Measurements from ENCODE around the gene MRPL3.

DNA sequence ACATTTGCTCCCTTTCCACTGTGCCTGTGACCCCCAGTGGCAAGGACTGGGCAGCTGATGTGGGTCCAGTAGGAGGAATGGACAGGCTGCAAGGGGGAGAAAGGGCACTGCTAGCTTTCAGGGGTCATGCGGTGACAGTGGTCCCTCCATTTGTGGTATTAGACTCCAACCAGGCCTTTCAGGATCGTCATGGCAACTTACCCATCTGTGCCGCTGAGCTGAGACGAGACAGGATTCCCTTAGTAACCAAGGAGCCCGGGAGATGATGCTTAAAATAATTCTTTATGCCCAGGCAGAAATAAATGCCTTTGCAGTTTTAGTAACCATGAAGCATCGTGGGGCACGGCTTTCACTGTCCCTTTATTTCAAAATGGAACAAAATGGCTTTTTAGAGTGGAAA, 15.9 kb upstream of the MRPL3 start:
- TF ChIP-seq POLR2A (IDR thresholded peaks at IDR 0.05; ENCODE audit: low read length) (no peak), NPAS2 (CRISPR knock-in tag; IDR thresholded peaks at IDR 0.05; ENCODE audit: borderline replicate concordance) (no peak), REST (IDR thresholded peaks at IDR 0.05) (no peak), EP300 (IDR thresholded peaks at IDR 0.05) (no peak), HMGXB4 (CRISPR knock-in tag; IDR thresholded peaks at IDR 0.05; ENCODE audit: borderline replicate concordance) (no peak), MAZ (IDR thresholded peaks at IDR 0.05; ENCODE audit: borderline replicate concordance, low read depth, low read length) (no peak), SMC3 (IDR thresholded peaks at IDR 0.05) (no peak), NR3C1 (IDR thresholded peaks at IDR 0.05) (no peak)
- TF ChIP-seq, protein P1, sequence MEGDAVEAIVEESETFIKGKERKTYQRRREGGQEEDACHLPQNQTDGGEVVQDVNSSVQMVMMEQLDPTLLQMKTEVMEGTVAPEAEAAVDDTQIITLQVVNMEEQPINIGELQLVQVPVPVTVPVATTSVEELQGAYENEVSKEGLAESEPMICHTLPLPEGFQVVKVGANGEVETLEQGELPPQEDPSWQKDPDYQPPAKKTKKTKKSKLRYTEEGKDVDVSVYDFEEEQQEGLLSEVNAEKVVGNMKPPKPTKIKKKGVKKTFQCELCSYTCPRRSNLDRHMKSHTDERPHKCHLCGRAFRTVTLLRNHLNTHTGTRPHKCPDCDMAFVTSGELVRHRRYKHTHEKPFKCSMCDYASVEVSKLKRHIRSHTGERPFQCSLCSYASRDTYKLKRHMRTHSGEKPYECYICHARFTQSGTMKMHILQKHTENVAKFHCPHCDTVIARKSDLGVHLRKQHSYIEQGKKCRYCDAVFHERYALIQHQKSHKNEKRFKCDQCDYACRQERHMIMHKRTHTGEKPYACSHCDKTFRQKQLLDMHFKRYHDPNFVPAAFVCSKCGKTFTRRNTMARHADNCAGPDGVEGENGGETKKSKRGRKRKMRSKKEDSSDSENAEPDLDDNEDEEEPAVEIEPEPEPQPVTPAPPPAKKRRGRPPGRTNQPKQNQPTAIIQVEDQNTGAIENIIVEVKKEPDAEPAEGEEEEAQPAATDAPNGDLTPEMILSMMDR (IDR thresholded peaks at IDR 0.05): no peak
- TF ChIP-seq, protein P2, sequence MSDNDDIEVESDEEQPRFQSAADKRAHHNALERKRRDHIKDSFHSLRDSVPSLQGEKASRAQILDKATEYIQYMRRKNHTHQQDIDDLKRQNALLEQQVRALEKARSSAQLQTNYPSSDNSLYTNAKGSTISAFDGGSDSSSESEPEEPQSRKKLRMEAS (IDR thresholded peaks at IDR 0.05): no peak

Data from A549 (cell line).